Measurements from ENCODE around the gene VWA5A.

DNA sequence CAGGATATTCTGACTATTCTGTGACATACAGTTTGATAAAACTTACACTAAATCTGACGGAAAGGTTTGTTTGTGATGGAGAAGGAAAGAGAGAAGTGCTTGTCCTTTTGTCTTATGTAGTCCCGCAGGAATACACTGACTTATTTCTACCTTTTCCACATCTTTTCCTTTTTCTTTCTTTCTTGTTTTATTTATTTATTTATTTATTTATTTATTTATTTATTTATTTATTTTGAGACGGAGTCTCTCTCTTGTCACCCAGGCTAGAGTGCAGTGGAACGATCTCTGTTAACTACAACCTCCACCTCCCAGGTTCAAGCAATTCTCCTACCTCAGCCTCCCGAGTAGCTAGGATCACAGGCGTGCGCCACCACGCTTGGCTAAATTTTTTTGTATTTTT is 43.1 kb upstream of the VWA5A start:
- TF ChIP-seq, protein P1, sequence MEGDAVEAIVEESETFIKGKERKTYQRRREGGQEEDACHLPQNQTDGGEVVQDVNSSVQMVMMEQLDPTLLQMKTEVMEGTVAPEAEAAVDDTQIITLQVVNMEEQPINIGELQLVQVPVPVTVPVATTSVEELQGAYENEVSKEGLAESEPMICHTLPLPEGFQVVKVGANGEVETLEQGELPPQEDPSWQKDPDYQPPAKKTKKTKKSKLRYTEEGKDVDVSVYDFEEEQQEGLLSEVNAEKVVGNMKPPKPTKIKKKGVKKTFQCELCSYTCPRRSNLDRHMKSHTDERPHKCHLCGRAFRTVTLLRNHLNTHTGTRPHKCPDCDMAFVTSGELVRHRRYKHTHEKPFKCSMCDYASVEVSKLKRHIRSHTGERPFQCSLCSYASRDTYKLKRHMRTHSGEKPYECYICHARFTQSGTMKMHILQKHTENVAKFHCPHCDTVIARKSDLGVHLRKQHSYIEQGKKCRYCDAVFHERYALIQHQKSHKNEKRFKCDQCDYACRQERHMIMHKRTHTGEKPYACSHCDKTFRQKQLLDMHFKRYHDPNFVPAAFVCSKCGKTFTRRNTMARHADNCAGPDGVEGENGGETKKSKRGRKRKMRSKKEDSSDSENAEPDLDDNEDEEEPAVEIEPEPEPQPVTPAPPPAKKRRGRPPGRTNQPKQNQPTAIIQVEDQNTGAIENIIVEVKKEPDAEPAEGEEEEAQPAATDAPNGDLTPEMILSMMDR (IDR thresholded peaks at IDR 0.05; ENCODE audit: low read length), result no peak
- TF ChIP-seq EZH2 (IDR thresholded peaks at IDR 0.05; ENCODE audit: borderline replicate concordance, low read length), result no peak
